NCI-H226 (cell line): ENCODE results near the gene TMF1.
A peak's percentile ranks its signal among the peaks of the same experiment; 100 is the strongest.

ENCODE experiments used
- DNase-seq: peaks from one replicate; pipeline ENCODE4 v3.0.0-alpha.2; 2015

TMF1 gene

GRCh38 chr3:69080233-69080920 lies 28.2 kb upstream of the TMF1 start, which contains the start of gene UBA3:
UBA3 (minus strand) TSS chr3:69080365; CDS start chr3:69080353, 12 bp downstream.
- DNase-seq = peak; percentile 59

GRCh38 chr3:69079269-69080159 lies 27.4 kb upstream of the TMF1 start:
- DNase-seq = no peak

- no peak for DNase-seq
These were observed 20.8 kb upstream of the TMF1 start for GRCh38 chr3:69072928-69073327.

- no peak for DNase-seq
These were observed 14.0 kb upstream of the TMF1 start for GRCh38 chr3:69066121-69066520.

- DNase-seq = no peak
These were observed 13.3 kb upstream of the TMF1 start for GRCh38 chr3:69065318-69065964.

- no peak for DNase-seq
These were observed 11.5 kb upstream of the TMF1 start for GRCh38 chr3:69063636-69064035.

- DNase-seq = no peak
These were observed 7.6 kb upstream of the TMF1 start for GRCh38 chr3:69059688-69060087.

- no peak for DNase-seq
These were observed 6.8 kb upstream of the TMF1 start for GRCh38 chr3:69058947-69059224.

- no peak for DNase-seq
These were observed 6.2 kb upstream of the TMF1 start for GRCh38 chr3:69058180-69058946.

- DNase-seq = no peak
These were observed 352 bp upstream of the TMF1 start for GRCh38 chr3:69052472-69052898.

GRCh38 chr3:69048990-69049389 lies 3.1 kb downstream of the TMF1 start:
- no peak for DNase-seq

- DNase-seq = no peak
These were observed 7.5 kb downstream of the TMF1 start for GRCh38 chr3:69044608-69045007.

- DNase-seq = peak; percentile 43
These were observed 18.7 kb downstream of the TMF1 start for GRCh38 chr3:69033470-69033869.

GRCh38 chr3:69032737-69033136 lies 19.4 kb downstream of the TMF1 start:
- no peak for DNase-seq

GRCh38 chr3:69032142-69032541 lies 20.0 kb downstream of the TMF1 start:
- peak; percentile 19 for DNase-seq

GRCh38 chr3:69031635-69032034 lies 20.5 kb downstream of the TMF1 start:
- no peak for DNase-seq

GRCh38 chr3:69020857-69021256 lies 31.3 kb downstream of the TMF1 start:
- no peak for DNase-seq

- DNase-seq = no peak
These were observed 31.7 kb downstream of the TMF1 start for GRCh38 chr3:69020424-69020823.

- DNase-seq = no peak
These were observed 35.2 kb downstream of the TMF1 start for GRCh38 chr3:69016901-69017300.

GRCh38 chr3:69016102-69016501 lies 36.0 kb downstream of the TMF1 start:
- no peak for DNase-seq

GRCh38 chr3:69014022-69014580 lies 38.0 kb downstream of the TMF1 start:
- DNase-seq = no peak

GRCh38 chr3:69013253-69014021 lies 38.7 kb downstream of the TMF1 start, which contains the start of gene EOGT:
EOGT (minus strand) TSS chr3:69013684; CDS start chr3:69009846, 3,838 bp downstream.
- peak; percentile 43 for DNase-seq
